ELR (cell line): ENCODE data around the gene SMG5.
"Not testable (repeated sequence)": the region's sequence is repeated elsewhere in the genome, so short reads cannot be mapped to it uniquely, and the experiment has no call there.

Source experiments
- DNase-seq: peaks from one replicate; pipeline ENCODE4 v3.0.0-alpha.2; 2015; ENCODE audit warnings: low read depth

Gene SMG5

GRCh38 chr1:156244126-156244525 is 38.5 kb downstream of the SMG5 start:
- DNase-seq: no peak

DNA sequence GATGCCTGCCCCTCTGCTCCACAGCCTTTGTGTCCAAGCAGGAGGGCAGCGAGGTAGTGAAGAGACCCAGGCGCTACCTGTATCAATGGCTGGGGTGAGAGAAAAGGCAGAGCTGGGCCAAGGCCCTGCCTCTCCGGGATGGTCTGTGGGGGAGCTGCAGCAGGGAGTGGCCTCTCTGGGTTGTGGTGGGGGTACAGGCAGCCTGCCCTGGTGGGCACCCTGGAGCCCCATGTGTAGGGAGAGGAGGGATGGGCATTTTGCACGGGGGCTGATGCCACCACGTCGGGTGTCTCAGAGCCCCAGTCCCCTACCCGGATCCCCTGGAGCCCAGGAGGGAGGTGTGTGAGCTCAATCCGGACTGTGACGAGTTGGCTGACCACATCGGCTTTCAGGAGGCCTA is 39.9 kb downstream of the SMG5 start:
- no peak for DNase-seq

DNA sequence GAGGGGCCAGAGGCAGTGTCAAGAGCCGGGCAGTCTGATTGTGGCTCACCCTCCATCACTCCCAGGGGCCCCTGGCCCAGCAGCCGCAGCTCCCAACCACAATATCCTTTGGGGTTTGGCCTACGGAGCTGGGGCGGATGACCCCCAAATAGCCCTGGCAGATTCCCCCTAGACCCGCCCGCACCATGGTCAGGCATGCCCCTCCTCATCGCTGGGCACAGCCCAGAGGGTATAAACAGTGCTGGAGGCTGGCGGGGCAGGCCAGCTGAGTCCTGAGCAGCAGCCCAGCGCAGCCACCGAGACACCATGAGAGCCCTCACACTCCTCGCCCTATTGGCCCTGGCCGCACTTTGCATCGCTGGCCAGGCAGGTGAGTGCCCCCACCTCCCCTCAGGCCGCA is 40.7 kb downstream of the SMG5 start, which contains the start of gene BGLAP:
TSS of gene BGLAP (plus strand) at position 259 of the 400 bp plus-strand sequence. CDS start at position 307, 48 bp downstream.
- no peak for DNase-seq

GRCh38 chr1:156241311-156241811 is 41.3 kb downstream of the SMG5 start:
- DNase-seq: peak; percentile 72

DNA sequence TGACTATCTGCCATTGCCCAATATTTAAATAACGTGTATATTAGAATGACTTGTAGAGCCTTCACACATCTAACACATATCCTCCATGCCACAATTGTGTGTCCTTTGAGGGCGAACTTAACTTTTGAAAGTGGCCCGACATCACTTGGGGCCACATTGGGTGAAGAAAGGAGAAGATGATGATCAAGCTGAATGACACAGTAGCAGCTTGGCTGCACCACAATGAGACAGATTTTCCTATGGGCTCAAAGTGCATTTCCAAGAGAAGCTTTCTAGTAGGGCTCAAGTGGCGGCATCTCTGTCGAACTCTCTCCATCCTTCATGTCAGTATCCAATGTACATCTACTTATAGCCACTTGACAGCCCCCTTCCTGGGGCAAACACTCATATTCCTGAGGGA is 44.4 kb downstream of the SMG5 start:
- DNase-seq: no peak

DNA sequence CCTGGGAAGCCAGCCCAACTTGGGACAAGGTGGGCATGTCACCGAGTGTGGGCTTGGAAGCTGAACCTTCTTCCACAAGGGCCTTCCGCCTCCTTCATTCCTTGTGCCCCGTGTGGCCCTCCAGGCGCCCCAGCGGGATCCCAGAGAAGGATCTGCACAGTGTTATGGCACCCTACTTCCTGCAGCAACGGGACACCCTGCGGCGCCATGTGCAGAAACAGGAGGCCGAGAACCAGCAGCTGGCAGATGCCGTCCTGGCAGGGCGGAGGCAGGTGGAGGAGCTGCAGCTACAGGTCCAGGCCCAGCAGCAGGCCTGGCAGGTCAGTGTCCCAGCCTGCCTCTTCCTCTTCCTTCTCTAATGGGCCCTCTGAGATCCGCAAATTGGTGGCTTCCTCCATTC is 46.5 kb downstream of the SMG5 start:
- DNase-seq: no peak

- peak; percentile 85 for DNase-seq
Measured at GRCh38 chr1:156233426-156234127, 49.0 kb downstream of the SMG5 start.

- no peak for DNase-seq
Measured at GRCh38 chr1:156232201-156232894, 50.3 kb downstream of the SMG5 start.

- DNase-seq: no peak
Measured at GRCh38 chr1:156230473-156230837, 52.2 kb downstream of the SMG5 start.

- DNase-seq: no peak
Measured at GRCh38 chr1:156229809-156230472, 52.7 kb downstream of the SMG5 start.

DNA sequence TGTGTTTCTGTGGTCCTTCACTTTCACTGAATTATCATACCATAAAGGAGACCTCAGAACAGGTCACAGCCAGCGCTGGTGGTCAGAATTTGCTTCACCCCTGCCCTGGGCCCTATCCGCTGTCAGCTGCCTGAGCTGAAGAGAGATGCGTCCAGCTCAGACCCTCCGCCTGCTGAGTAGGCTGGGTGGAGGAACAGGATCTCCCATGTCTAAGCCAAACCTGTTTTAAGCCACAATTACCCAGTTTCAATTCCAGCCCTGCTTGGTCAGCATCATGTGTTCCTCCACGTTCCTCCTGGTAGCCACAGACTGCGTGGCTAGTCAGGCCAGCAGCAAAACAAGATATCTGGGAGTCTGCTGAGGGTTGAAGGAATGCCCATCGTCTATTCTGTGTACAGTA is 54.1 kb downstream of the SMG5 start:
- no peak for DNase-seq

DNA sequence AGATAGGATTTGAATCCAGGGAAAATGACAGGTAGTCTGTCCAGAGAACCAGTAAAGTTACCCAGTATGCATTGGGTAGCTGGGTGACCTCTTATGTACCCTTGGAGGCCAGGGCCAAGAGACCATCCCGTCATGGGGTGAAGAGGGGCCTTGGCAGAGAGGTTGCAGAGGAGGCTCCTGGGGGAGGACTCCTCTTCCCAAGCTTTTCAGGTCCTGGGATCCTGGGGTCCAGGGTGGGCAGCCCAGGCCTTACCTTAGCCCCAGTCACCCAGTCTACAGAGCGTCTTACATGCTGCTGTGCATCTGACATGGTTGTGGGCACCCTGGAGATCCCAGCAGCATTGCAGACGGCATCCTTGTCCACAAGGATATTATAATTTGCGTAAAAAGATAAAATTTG is 55.8 kb downstream of the SMG5 start:
- no peak for DNase-seq

GRCh38 chr1:156226116-156226538 is 56.5 kb downstream of the SMG5 start:
- DNase-seq: no peak

- no peak for DNase-seq
Measured at GRCh38 chr1:156225677-156226014, 57.0 kb downstream of the SMG5 start.

DNA sequence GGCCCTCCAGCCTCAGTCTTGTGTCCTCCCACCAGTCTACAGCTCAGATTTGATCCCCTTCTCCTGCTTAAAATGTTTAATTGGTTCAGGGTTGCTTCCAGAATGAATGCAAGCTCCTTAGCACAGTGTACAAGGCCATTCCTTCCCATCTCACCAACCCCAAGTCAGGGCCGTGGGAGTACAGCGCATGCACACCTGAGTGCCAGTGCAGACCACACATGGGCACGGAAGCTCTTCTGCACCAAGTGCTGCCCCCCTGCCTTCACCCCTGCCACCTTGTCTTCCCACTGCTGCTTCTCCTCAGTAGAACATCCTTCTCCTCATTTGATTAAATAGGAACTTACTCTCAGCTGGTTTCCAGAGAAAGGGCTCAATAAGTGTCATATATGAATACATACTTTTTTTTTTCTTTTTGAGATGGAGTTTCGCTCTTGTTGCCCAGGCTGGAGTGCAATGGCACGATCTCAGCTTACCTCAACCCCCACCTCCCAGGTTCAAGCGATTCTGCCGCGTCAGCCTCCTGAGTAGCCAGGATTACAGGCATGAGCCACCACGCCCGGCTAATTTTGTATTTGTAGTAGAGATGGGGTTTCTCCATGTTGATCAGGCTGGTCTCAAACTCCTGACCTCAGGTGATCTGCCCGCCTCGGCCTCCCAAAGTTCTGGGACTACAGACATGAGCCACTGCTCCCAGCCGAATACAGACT is 60.5 kb downstream of the SMG5 start:
- DNase-seq: no peak

DNA sequence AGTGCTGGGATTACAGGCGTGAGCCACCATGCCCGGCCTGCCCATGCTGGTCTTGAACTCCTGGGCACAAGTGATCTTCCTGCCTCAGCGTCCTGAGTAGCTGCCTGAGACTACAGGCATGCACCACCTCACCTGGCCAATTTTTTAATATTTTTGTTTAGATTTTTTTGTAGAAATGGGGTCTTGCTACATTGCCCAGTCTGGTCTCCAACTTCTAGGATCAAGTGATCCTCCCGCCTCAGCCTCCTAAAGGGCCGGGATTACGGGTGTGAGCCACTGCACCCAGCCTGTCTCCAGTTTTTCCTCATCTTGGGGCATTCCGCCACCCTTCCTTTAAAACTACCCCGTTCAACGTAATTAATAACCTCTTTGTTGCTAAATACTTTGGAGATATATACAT is 62.4 kb downstream of the SMG5 start:
- DNase-seq: no peak

- peak; percentile 46 for DNase-seq
Measured at GRCh38 chr1:156217871-156218270, 64.8 kb downstream of the SMG5 start.

DNA sequence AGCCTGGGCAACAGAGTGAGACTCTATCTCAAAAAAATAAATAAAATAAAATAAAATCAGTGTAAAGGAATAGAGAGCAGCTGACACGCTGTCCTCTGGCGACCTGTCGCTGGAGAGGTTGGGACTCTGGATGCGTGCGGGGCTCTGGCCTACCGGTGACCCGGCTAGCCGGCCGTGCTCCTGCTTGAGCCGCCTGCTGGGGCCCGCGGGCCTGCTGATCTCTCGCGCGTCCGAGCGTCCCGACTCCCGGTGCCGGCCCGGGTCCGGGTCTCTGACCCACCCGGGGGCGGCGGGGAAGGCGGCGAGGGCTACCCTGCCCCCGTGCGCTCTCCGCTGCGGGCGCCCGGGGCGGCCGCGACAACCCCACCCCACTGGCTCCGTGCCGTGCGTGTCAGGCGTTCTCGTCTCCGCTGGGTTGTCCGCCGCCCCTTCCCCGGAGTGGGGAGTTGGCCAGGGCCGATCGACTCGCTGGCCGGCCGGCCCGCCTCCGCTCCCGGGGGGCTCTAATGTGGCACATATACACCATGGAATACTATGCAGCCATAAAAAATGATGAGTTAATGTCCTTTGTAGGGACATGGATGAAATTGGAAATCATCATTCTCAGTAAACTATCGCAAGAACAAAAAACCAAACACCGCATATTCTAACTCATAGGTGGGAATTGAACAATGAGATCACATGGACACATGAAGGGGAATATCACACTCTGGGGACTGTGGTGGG is 66.1 kb downstream of the SMG5 start:
- not testable (repeated sequence) for DNase-seq

DNA sequence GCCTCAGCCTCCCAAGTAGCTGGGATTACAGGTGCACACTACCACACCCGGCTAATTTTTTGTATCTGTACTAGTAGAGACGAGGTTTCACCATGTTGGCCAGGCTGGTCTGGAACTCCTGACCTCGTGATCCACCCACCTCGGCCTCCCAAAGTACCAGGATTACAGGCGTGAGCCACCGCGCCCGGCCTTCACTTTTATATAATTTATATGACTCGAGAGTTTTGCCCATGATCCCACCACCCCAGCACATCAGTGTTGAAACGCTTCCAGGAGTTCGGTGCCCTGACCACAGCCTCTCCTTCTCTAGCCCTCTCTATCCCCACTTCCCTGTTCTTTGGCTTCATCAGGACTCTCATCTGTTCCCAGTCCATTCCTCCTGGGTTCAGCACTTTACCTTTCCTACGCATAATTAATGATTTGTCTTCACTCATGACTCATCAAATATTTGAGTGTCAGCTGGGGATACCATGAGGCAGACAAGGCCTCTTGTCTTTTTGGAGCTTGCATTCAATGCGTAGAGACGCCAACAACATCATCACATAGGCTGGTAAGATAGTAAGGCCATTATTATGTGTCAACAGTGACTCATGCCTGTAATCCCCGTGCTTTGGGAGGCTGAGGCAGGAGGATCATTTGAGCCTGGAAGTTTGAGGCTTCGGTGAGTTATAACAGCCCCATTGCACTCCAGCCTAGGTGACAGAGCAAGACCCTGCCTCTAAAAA is 68.4 kb downstream of the SMG5 start:
- DNase-seq: peak; percentile 77

- no peak for DNase-seq
Measured at GRCh38 chr1:156213644-156213966, 69.0 kb downstream of the SMG5 start.
